ENCODE results near the gene EIF5A.

- TF ChIP-seq CTCF (IDR thresholded peaks at IDR 0.05) (no peak), POLR2A (IDR thresholded peaks at IDR 0.05) (no peak)
Observed at GRCh38 chr17:7321466-7321865, 14.0 kb downstream of the EIF5A start.

All from Peyer's patch (tissue), 4 donors.